ENCODE measurements around the gene TRIM50.
"Not testable (repeated sequence)": the region's sequence is repeated elsewhere in the genome, so short reads cannot be mapped to it uniquely, and the experiment has no call there.

Gene TRIM50

GRCh38 chr7:73350306-73351068, 22.6 kb upstream of the TRIM50 start:
- DNase-seq: no peak

GRCh38 chr7:73349763-73350162, 21.9 kb upstream of the TRIM50 start:
- no peak for DNase-seq

- no peak for DNase-seq
Observed at GRCh38 chr7:73345951-73346350, 18.1 kb upstream of the TRIM50 start.

GRCh38 chr7:73345538-73345937, 17.7 kb upstream of the TRIM50 start:
- no peak for DNase-seq

GRCh38 chr7:73343671-73344380, 15.9 kb upstream of the TRIM50 start:
- no peak for DNase-seq

- DNase-seq: peak; percentile 73
Observed at GRCh38 chr7:73342645-73343044, 14.8 kb upstream of the TRIM50 start.

GRCh38 chr7:73341877-73342276, 14.0 kb upstream of the TRIM50 start:
- peak; percentile 71 for DNase-seq

GRCh38 chr7:73340514-73340913, 12.6 kb upstream of the TRIM50 start:
- DNase-seq: no peak

- DNase-seq: peak; percentile 33
Observed at GRCh38 chr7:73338321-73338720, 10.4 kb upstream of the TRIM50 start.

- no peak for DNase-seq
Observed at GRCh38 chr7:73332447-73332846, 4.6 kb upstream of the TRIM50 start.

GRCh38 chr7:73330772-73331171, 2.9 kb upstream of the TRIM50 start:
- DNase-seq: no peak

GRCh38 chr7:73329861-73330581, 2.1 kb upstream of the TRIM50 start:
- peak; percentile 31 for DNase-seq

GRCh38 chr7:73328696-73329095, 814 bp upstream of the TRIM50 start:
- no peak for DNase-seq

- DNase-seq: not testable (repeated sequence)
Observed at GRCh38 chr7:73327449-73327848, 433 bp downstream of the TRIM50 start.

- DNase-seq: not testable (repeated sequence)
Observed at GRCh38 chr7:73325424-73325823, 2.5 kb downstream of the TRIM50 start.

- DNase-seq: peak; percentile 40
Observed at GRCh38 chr7:73324081-73324845, 3.6 kb downstream of the TRIM50 start.

GRCh38 chr7:73323434-73324080, 4.3 kb downstream of the TRIM50 start:
- not testable (repeated sequence) for DNase-seq

- not testable (repeated sequence) for DNase-seq
Observed at GRCh38 chr7:73320009-73320408, 7.9 kb downstream of the TRIM50 start.

- DNase-seq: not testable (repeated sequence)
Observed at GRCh38 chr7:73319541-73319940, 8.3 kb downstream of the TRIM50 start.

- not testable (repeated sequence) for DNase-seq
Observed at GRCh38 chr7:73318656-73319204, 9.2 kb downstream of the TRIM50 start.

- no peak for DNase-seq
Observed at GRCh38 chr7:73316521-73316920, 11.4 kb downstream of the TRIM50 start.

GRCh38 chr7:73314271-73314670, 13.6 kb downstream of the TRIM50 start:
- no peak for DNase-seq

Measured in fibroblast of skin of scalp (primary cell).